Kidney epithelial cell (primary cell): ENCODE results near the gene IFNL3. TPM values are rescaled to one million over a fixed set of nuclear protein-coding genes. Genes with fewer than 3 reads are reported as not detected.
"Not testable (repeated sequence)": the region's sequence is repeated elsewhere in the genome, so short reads cannot be mapped to it uniquely, and the experiment has no call there.

Experiments used
- DNase-seq: peaks from one replicate; pipeline ENCODE4 v3.0.0-alpha.2; 2010; ENCODE audit warnings: low read depth
- H3K27me3 ChIP-seq: 2 replicates; pipeline ENCODE4 v1.6.0; 2011; ENCODE audit warnings: low read length; ENCODE audit not compliant: control insufficient read depth, insufficient read depth
- H3K36me3 ChIP-seq: 2 replicates; pipeline ENCODE4 v1.5.1; 2011; ENCODE audit warnings: low read length; ENCODE audit not compliant: control insufficient read depth, insufficient read depth
- H3K4me3 ChIP-seq: 2 replicates; pipeline ENCODE4 v1.5.1; 2011; ENCODE audit warnings: low read depth, mild to moderate bottlenecking, control low read depth, low read length
- CTCF ChIP-seq: IDR thresholded peaks from 2 replicates; pipeline ENCODE4 v1.5.1; 2011; ENCODE audit warnings: mild to moderate bottlenecking, moderate library complexity, low read length, control low read depth, inconsistent platforms; ENCODE audit not compliant: insufficient read depth, poor library complexity, severe bottlenecking
- total RNA-seq: library from RNA; depleted of rRNA; stranded (reverse); fragments of >200 nt; gene quantifications from 2 replicates; pipeline ENCODE4 v1.2.3, GENCODE V29; 2015

IFNL3 gene
- total RNA-seq, 1 donor from 2014 or later = not detected

- H3K27me3 ChIP-seq = peaks cover 3% of the 10 kb centered on the region
- H3K36me3 ChIP-seq = no peaks in the 10 kb centered on the region
- no peak overlapping the region for H3K4me3 ChIP-seq
- DNase-seq = no peak
- no peak for TF ChIP-seq CTCF
These were observed 30.8 kb upstream of the IFNL3 start for GRCh38 chr19:39275578-39275977.

GRCh38 chr19:39273859-39274258 is 29.1 kb upstream of the IFNL3 start:
- H3K27me3 ChIP-seq = not testable (repeated sequence)

DNA sequence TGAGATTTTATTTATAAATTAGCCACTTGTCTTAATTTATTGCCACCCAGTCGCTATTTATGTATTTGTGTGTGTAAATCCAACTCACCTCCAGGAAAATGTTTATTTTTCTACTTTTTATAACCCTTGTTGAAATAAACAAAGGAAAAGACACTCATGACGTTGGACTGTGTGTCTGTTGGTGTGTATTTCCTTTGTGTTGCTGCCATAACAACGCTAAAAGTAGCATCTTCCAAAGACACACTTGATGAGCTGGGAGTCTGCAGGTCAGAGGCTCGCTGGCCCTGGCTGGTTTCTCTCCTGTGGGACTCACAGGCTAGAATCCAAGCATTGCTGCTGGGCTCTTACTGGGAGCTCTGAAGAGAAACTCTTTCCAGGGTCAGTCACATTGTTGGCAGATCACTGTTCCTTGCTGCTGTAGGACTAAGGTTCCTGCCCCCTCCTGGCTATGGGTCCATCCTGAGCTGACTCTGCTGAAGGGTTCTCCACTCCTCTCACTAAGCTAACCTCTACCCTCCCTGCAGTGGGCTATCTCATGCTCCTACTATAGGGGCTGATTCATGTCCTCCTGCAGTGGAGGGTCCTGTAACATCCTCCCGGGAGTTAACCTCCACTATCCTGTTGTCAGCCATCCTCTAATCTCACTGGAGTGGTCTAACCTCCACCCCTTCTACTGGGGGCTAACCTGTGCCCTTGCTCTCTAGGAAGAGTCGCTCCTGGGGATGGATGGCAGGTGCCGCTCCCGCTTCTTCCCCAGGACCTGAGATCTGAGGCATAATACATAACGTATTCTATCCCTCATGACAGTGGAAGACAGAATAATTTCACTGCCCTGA is 25.4 kb upstream of the IFNL3 start:
- H3K27me3 ChIP-seq = peaks cover 15% of the 10 kb centered on the region
- no peak overlapping the region for H3K4me3 ChIP-seq
- no peaks in the 10 kb centered on the region for H3K36me3 ChIP-seq
- DNase-seq = no peak
- no peak for TF ChIP-seq CTCF

More at GRCh38 chr19:39273859-39274258, 29.1 kb upstream of the IFNL3 start:
- not testable (repeated sequence) for H3K4me3 ChIP-seq, DNase-seq, H3K36me3 ChIP-seq

- H3K27me3 ChIP-seq = peaks cover 20% of the 10 kb centered on the region
- H3K36me3 ChIP-seq, DNase-seq, H3K4me3 ChIP-seq: not testable (repeated sequence)
These were observed 24.6 kb upstream of the IFNL3 start for GRCh38 chr19:39269369-39269768.

- not testable (repeated sequence) for H3K36me3 ChIP-seq, H3K4me3 ChIP-seq, DNase-seq
- H3K27me3 ChIP-seq = peaks cover 27% of the 10 kb centered on the region
These were observed 23.9 kb upstream of the IFNL3 start for GRCh38 chr19:39268531-39269223.

GRCh38 chr19:39268085-39268484 is 23.3 kb upstream of the IFNL3 start, which contains the start of gene IFNL2:
IFNL2 (plus strand) TSS chr19:39268396; CDS start chr19:39268569, 173 bp downstream.
- H3K4me3 ChIP-seq, H3K36me3 ChIP-seq, DNase-seq: not testable (repeated sequence)
- peaks cover 31% of the 10 kb centered on the region for H3K27me3 ChIP-seq

- no peak for TF ChIP-seq CTCF
- Histone ChIP-seq H3K36me3 (no peaks in the 10 kb centered on the region), H3K4me3 (no peak overlapping the region), H3K27me3 (peaks cover 40% of the 10 kb centered on the region)
- no peak for DNase-seq
These were observed 20.6 kb upstream of the IFNL3 start for GRCh38 chr19:39265321-39265916.
